Body of pancreas (tissue), 4 donors: ENCODE measurements around the gene ZC3H7B. TPM values are rescaled to one million over a fixed set of nuclear protein-coding genes. Genes with fewer than 3 reads are reported as not detected.

Source experiments
- ATAC-seq: fragments of 150-250 bp; one replicate; pipeline ENCODE4 v1.9.1; 2016
- DNase-seq, 4 donors: peaks; one replicate each; pipeline ENCODE4 v3.0.0-alpha.2; 2019
- H3K27ac ChIP-seq, 4 donors: fragments of 200-600 bp; sonication (generic); 1 replicate in 3 of 4; 2 replicates in 1 of 4; pipeline versions ENCODE4 v1.5.1 to v1.6.1; 2016 to 2019; ENCODE audit warnings: mild to moderate bottlenecking in 1 of 4, mixed read lengths in 1 of 4, moderate library complexity in 1 of 4
- H3K27me3 ChIP-seq, 2 donors: fragments of 200-600 bp; sonication (generic); one replicate each; pipeline ENCODE4 v1.6.0; 2016; ENCODE audit warnings: mild to moderate bottlenecking in 1 of 2
- H3K36me3 ChIP-seq, 2 donors: fragments of 200-600 bp; sonication (generic); replicated peaks in 1 of 2; 2 replicates each; pipeline ENCODE4 v1.5.1; 2016; ENCODE audit warnings: low read depth in 2 of 2; ENCODE audit not compliant: insufficient read depth in 1 of 2
- H3K4me1 ChIP-seq: fragments of 200-600 bp; sonication (generic); one replicate; pipeline ENCODE4 v1.6.0; 2016
- H3K4me3 ChIP-seq, 2 donors: fragments of 200-600 bp; sonication (generic); 1 replicate in 1 of 2; 2 replicates in 1 of 2; pipeline ENCODE4 v1.5.1; 2016 to 2019
- H3K9me3 ChIP-seq, 3 donors: fragments of 200-600 bp; sonication (generic); 1 replicate in 2 of 3; 2 replicates in 1 of 3; pipeline ENCODE4 v1.5.1; 2016
- CTCF ChIP-seq, 7 experiments: fragments of 450-650 bp in 4 of 7; fragments of 200-600 bp in 3 of 7; sonication (generic) in 3 of 7; IDR thresholded peaks; one replicate each; pipeline ENCODE4 v1.5.1; 2016 to 2019; ENCODE audit warnings: antibody characterized with exemption in 7 of 7
- POLR2A ChIP-seq, 3 donors: fragments of 450-650 bp; IDR thresholded peaks; one replicate each; pipeline ENCODE4 v1.6.1; 2016; ENCODE audit warnings: antibody characterized with exemption in 3 of 3, mild to moderate bottlenecking in 2 of 3
- WGBS, 2 donors: methylation state at CpG; one replicate each; pipeline ENCODE4 v1.1.5; 2017; 5-methylcytosine and 5-hydroxymethylcytosine counted together
- intact Hi-C: fragments of 100-400 bp; cut with DNase I; formaldehyde crosslinking; loops from one replicate; pipeline ENCODE4 v1.15.1; 2023
- total RNA-seq, 2 donors: library from RNA; depleted of rRNA; stranded (reverse); fragments of >200 nt; gene quantifications; one replicate each; pipeline ENCODE4 v1.1.0, GENCODE V29; 2016

Gene ZC3H7B
- total RNA-seq, 2 donors from 2014 or later = 29.8 to 34.3 TPM

GRCh38 chr22:41394012-41394356 lies 92.7 kb downstream of the ZC3H7B start:
- H3K27ac ChIP-seq = no peak overlapping the region
- intact Hi-C loops = no loop called here
- peaks cover 7 to 33% of the 10 kb centered on the region in 2 donors for H3K36me3 ChIP-seq
- TF ChIP-seq POLR2A (IDR thresholded peaks at IDR 0.05) = no peak
- TF ChIP-seq CTCF (IDR thresholded peaks at IDR 0.05) = no peak
- ATAC-seq = no peak
- no peaks in the 10 kb centered on the region for H3K27me3 ChIP-seq
- no peak overlapping the region for H3K4me3 ChIP-seq
- DNase-seq = no peak
- no peaks in the 10 kb centered on the region for H3K4me1 ChIP-seq
- WGBS, 2 donors = 88 to 91% methylated on average over 11 of the region's 11 CpGs
- H3K9me3 ChIP-seq = no peaks in the 10 kb centered on the region

GRCh38 chr22:41395531-41396240 lies 94.4 kb downstream of the ZC3H7B start:
- WGBS, 2 donors = 90 to 96% methylated on average over 32 to 34 of the region's 37 CpGs
- H3K36me3 ChIP-seq = peaks cover 7 to 31% of the 10 kb centered on the region in 2 donors
- no peaks in the 10 kb centered on the region for H3K27me3 ChIP-seq
- no peaks in the 10 kb centered on the region for H3K4me1 ChIP-seq
- intact Hi-C loops = loop anchor here (5.0 kb wide), 1 partner anchor 122 kb away; no protein-coding TSS in a partner anchor
- TF ChIP-seq CTCF (IDR thresholded peaks at IDR 0.05) (no peak), POLR2A (IDR thresholded peaks at IDR 0.05) (no peak)
- H3K4me3 ChIP-seq = no peak overlapping the region
- DNase-seq (no peak), ATAC-seq (no peak)
- H3K27ac ChIP-seq = no peak overlapping the region
- no peaks in the 10 kb centered on the region for H3K9me3 ChIP-seq

- Histone ChIP-seq H3K4me1 (peaks cover 13% of the 10 kb centered on the region), H3K27ac (no peak overlapping the region), H3K9me3 (no peaks in the 10 kb centered on the region), H3K4me3 (no peak overlapping the region), H3K27me3 (no peaks in the 10 kb centered on the region), H3K36me3 (peaks cover 7 to 29% of the 10 kb centered on the region in 2 donors)
- no peak for TF ChIP-seq POLR2A (IDR thresholded peaks at IDR 0.05)
- no peak for TF ChIP-seq CTCF (IDR thresholded peaks at IDR 0.05)
- no peak for DNase-seq
- 87 to 89% methylated on average over 10 to 19 of the region's 19 CpGs for WGBS, 2 donors
- intact Hi-C loops = loop anchor here (5.0 kb wide), 1 partner anchor 120 kb away; no protein-coding TSS in a partner anchor
- ATAC-seq = no peak
These were observed 96.0 kb downstream of the ZC3H7B start for GRCh38 chr22:41397143-41397811.

DNA sequence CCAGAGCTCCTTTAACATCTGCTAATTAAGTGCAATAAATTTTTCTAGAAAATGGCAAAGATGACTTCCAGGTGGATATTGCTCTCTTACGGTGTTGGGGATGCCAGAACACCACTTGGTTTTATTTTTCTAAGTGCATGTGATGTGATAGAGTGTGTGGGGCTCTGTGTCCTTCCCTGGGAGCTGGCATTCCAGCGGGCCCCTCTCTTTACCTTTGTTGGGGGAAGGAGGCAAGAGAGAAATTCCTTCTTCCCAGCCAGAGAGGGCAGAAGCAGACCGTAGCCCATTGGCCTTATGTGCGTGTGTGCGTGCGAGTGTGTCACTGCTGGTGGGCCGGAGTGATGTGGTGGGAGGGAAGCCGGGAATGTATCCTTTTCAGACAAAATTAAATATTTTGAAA lies 97.6 kb downstream of the ZC3H7B start:
- TF ChIP-seq POLR2A (IDR thresholded peaks at IDR 0.05) = no peak
- TF ChIP-seq CTCF (IDR thresholded peaks at IDR 0.05) = no peak
- 91 to 94% methylated on average over 8 of the region's 8 CpGs for WGBS, 2 donors
- no peaks in the 10 kb centered on the region for H3K9me3 ChIP-seq
- H3K27me3 ChIP-seq = no peaks in the 10 kb centered on the region
- peaks cover 23% of the 10 kb centered on the region for H3K4me1 ChIP-seq
- H3K36me3 ChIP-seq = peaks cover 7 to 29% of the 10 kb centered on the region in 2 donors
- H3K27ac ChIP-seq = no peak overlapping the region
- no peak overlapping the region for H3K4me3 ChIP-seq
- intact Hi-C loops = loop anchor here (5.0 kb wide), 1 partner anchor 118 kb away; no protein-coding TSS in a partner anchor
- ATAC-seq (no peak), DNase-seq (no peak)
